ENCODE data around the gene EIF2D.

DNA sequence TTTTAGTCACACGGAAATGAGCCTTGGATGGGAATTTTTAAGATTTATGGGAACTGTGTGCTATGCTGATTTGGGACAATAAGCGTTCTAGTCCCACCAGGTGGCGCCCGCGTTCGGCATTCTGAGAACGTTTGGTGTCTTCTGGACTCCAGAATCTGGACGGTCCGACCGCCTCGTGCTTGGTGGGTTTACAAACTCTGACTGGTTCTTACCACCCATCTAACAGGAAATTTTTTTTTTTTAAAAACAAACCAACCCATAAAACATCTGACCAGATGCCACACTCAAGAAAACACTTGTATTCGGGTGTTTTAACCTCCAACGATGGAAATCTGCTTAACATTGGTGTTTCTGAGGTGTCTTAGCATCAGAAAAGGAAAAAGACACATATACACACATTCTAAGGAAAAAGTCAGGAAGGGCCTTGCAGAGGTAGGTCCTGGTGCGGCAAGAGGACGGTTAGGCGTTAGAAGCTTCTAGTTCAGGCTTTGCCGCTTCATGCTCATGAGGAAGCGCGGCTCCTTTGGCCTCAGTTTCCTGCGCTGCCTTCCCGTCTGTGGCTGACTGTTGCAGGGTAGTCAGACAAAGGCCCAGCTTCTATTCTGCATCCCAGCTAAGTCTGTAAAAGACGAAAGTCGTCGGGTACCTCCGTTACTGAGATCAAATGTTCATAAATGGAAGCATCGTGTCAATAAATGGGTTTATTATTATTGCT, 22.3 kb upstream of the EIF2D start:
- TF ChIP-seq, protein P1, sequence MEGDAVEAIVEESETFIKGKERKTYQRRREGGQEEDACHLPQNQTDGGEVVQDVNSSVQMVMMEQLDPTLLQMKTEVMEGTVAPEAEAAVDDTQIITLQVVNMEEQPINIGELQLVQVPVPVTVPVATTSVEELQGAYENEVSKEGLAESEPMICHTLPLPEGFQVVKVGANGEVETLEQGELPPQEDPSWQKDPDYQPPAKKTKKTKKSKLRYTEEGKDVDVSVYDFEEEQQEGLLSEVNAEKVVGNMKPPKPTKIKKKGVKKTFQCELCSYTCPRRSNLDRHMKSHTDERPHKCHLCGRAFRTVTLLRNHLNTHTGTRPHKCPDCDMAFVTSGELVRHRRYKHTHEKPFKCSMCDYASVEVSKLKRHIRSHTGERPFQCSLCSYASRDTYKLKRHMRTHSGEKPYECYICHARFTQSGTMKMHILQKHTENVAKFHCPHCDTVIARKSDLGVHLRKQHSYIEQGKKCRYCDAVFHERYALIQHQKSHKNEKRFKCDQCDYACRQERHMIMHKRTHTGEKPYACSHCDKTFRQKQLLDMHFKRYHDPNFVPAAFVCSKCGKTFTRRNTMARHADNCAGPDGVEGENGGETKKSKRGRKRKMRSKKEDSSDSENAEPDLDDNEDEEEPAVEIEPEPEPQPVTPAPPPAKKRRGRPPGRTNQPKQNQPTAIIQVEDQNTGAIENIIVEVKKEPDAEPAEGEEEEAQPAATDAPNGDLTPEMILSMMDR (IDR thresholded peaks at IDR 0.05) = peak; percentile 66 to 80 (median 74)
- TF ChIP-seq POLR2A (IDR thresholded peaks at IDR 0.05) = no peak
- TF ChIP-seq POLR2AphosphoS5 (IDR thresholded peaks at IDR 0.05) = no peak
- no peak for TF ChIP-seq EP300 (IDR thresholded peaks at IDR 0.05)

Measured in upper lobe of left lung (tissue), 4 donors.